Umbilical cord (tissue), 2 donors: Measurements from ENCODE around the gene RNASET2. TPM values are rescaled to one million over a fixed set of nuclear protein-coding genes. Genes with fewer than 3 reads are reported as not detected.

Source experiments
- DNase-seq: peaks from one replicate; pipeline ENCODE4 v3.0.0-alpha.2; 2015; ENCODE audit warnings: low spot score
- total RNA-seq: library from RNA; depleted of rRNA; stranded (reverse); fragments of >200 nt; gene quantifications from one replicate; pipeline ENCODE4 v1.2.3, GENCODE V29; 2014; ENCODE audit warnings: low replicate concordance; ENCODE audit not compliant: insufficient read depth

The RNASET2 gene, protein sequence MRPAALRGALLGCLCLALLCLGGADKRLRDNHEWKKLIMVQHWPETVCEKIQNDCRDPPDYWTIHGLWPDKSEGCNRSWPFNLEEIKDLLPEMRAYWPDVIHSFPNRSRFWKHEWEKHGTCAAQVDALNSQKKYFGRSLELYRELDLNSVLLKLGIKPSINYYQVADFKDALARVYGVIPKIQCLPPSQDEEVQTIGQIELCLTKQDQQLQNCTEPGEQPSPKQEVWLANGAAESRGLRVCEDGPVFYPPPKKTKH
- 90.0 TPM for total RNA-seq

DNA sequence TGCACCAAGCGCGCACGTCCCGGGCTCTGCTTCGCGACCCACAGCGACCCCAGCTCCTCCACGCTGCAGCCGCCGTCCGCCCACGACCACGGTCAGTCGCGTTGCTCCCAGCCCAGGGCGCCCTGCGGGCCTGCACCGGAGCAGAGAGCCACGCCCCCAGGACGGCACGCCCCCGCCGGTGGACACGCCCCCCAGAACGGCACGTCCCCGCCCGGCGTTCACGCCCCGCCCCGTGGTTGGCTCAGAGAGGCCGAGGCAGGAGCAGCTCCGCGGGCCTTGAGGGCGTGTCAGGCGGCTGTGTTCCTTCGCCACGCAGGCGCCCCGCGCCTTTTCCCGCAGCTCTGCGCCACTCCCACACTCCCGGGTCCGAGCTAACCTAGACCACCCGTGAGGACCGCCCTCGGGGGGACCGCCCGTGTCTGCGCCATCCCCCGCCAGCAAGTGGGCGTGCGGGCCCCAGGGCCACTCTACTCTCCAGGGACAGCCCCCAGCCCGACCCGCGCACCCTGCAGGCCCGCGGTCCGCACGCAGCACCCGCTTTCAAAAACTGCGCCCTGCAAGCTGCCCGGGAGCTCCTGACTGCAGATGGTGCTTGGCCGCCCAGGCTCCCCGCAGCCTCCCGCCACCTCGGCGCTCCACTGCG, at the start of gene RNASET2:
TSS of gene RNASET2 (minus strand) at position 107 of the 643 bp plus-strand sequence. CDS start 368 bp downstream, outside the sequence.
- DNase-seq, result peak; percentile 97

DNA sequence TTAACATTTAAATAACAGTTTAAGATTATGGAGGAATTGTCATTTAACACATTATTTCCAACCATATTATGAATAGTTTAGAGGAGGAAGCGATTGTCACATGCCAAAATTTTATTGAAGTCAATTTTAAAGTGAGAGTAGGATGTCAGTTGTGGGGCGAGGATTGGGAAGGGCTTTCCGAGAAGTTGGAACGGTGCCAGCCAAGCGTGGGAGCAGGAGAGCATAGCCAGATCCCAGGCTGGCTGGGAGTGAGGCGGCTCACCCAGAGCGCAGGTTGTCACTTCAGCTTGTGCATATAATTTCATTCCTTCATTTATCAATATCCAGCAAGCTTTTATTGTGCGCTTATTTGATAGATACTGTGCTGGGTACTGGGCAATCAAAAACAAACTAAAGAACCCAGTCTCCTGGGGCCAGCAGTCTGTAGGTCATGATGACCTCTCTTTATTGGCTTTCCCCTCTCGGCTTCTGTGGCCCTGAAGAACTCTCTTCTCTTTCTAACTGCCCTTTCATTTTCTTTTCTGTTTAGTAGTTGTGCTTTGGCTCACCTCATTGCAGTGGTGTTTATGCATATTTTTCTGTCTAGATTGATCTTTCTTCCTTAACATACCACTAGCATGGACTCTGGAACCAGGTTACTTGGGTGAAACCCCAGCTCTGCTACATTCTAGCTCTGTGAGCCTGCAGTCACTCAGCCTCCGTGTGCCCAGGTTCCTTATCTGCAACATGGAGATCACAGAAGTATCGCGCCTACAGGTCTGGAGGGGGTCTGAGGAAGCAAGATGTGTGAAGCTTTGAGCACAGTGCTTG, 49.2 kb upstream of the RNASET2 start:
- DNase-seq, result no peak

DNA sequence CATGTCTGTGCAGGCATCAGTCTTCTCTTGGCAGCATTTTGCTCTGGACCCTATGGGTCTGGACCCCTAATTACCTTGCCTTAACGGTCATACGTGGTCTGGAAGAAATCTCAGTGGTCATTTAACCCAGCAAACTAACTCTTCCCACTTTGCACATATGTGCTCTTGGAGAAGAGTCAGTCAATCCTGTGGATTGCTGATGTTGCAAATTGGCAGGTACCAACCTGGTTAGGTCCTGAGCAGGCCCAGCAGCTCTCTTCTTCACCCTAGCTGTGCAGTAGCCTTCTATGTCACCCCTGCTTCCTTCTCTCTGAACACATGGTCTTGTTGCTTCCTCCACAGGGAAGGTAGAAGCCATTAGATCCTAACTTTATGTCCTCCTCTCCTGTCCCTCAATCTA, 44.4 kb upstream of the RNASET2 start:
- no peak for DNase-seq

DNA sequence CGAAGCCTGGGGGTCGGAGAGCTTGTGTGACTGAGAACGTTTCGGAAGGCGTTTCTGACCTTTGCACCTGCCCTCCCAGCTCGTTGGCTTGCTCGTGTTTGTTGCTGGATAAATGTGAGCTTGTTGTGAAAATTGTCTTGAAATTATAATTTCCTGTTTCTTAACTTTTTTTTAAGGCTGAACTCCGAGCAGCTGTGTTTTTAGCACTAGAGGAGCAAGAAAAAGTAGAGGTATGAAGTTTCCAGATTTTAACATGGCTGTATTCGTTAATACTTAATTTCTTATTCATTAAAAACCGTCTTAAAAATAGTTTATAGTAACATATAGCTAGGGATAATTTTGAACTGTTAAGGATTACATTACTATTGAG, 43.5 kb upstream of the RNASET2 start:
- no peak for DNase-seq

DNA sequence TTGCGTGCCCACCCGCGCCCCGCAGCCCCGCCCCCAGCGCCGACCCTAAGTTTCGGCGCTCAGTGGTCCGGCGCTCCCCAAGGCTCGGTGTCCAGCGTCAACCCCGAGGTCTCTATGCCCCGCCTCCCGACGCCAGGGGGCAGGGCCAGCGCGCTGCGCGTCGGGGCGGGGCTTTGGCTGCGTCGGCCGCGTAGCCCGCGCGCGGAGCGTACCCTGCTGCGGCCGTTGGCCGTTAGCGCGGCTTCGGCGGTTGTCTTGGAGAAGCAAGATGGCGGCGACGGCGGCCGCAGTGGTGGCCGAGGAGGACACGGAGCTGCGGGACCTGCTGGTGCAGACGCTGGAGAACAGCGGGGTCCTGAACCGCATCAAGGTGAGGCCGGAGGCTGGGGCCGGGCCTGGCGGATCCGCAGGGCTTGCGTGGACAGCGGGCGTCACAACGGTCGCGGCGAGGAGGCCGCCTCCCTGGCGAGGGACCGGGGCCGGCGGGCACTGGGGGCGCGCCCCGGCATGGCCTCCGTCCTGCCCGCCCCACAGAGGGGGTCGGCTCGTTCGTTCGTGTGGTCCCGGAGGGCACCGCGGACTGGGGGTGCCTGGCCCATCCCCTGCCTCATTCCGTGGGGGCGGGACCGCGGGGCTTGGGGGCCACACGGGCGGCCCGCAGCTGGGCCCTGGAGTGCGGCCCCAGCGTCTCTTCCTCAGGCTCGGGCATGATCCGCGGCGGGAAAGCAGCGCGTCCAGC, 43.0 kb upstream of the RNASET2 start, which contains the start of gene CEP43:
TSS of gene CEP43 (plus strand) at position 253 of the 739 bp plus-strand sequence. CDS start at position 269, 16 bp downstream.
- peak; percentile 98 for DNase-seq

DNA sequence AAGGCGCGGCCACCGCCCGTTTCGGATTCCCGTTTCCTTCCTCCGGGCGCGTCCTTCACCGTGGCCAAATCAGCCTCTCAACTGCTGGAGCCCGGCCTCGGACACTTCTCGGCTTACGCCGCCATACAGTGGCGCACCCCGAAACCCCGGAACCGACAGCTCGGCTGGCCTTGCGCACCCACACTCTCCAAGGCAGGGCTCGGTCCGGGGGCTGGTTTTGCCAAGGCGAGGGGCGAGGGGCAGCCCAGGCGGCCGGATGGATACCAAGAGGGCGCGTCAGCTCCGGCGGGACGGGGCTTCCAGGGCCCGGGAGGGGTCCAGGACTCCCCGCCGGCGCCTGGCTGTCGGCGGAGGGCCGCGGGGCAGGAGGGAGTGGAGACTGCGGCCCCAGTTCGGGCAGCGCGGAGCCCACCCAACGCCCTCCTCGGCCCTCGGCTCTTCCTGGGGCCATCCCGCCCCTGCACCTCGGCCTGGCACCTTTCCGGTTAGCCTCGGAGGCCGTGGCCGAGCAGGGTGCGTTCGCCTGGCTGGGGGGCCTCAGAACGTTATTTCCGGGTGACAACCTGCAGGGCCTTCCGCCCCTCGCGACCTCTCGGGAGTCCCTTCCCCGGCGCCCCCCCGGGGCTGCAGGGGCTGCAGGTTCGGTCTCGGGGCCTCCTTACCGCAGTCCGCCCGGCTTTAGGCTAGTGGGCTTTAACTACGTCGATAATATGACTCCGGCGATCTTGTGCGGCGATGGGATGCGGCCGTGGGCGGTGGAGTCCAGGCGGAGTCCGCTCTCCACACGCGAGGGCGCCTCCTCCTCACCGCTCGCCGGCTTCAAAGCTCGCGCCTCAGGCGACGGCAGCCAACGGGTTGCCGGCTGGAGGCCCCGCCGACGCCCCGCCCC, 42.1 kb upstream of the RNASET2 start:
- no peak for DNase-seq

DNA sequence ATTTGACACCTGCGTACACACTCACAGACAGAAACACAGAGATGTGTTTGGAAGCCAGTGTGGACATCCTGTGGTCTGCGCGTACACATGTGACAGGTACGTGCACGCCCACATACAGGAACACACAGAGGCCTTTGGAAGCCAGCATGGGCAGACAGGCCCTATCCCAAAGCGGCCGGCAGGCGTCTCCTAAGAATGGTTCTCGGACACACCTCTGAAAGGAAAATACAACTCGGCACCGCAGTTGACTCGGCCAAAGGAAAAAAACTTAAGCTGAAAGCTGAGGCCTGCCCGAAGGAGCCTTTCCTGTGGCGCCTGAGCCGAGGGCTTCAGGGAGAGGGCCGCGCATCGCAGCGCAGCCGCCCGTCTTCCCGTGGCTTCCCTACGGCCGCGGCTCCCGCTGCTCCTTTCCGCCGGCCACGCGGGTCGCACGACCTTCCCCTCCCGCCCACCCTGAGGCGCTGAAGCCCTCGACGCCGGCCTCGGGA, 41.5 kb upstream of the RNASET2 start:
- DNase-seq, result peak; percentile 80

DNA sequence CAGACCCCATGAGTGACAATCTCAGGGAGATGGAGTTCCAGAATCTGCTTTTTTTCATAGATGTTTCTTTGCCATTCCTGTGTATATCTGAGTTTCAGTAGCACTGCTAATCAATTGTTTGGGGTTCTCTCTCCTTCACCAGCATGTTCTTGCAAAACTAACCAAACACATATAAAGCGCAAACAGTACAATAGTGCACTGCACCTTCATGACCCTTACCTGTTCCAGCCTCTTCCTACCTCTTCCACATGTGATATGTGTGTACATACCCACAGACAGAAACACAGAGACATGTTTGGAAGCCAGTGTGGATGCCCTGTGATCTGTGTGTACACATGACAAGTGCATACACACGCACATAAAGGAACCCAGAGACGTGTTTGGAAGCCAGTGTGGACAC, 41.0 kb upstream of the RNASET2 start:
- DNase-seq, result no peak

DNA sequence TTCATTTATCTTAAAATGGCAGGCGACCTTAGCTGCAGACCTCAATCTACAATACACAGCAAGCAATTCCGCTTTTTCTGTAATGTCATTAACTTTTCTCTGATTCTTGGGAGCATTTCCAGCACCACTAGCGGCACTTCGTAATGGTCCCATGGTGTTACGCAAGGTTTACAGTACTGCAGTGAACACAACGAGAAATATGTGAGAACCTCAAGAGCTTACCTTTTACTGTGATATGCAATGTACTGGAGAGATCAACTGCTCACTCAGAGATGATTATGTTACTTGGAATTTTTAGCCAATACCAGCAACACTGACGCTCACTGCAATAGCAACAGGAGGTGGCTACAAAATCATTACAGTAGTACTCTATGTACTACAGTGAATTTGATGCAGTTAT, 40.1 kb upstream of the RNASET2 start:
- DNase-seq, result no peak

DNA sequence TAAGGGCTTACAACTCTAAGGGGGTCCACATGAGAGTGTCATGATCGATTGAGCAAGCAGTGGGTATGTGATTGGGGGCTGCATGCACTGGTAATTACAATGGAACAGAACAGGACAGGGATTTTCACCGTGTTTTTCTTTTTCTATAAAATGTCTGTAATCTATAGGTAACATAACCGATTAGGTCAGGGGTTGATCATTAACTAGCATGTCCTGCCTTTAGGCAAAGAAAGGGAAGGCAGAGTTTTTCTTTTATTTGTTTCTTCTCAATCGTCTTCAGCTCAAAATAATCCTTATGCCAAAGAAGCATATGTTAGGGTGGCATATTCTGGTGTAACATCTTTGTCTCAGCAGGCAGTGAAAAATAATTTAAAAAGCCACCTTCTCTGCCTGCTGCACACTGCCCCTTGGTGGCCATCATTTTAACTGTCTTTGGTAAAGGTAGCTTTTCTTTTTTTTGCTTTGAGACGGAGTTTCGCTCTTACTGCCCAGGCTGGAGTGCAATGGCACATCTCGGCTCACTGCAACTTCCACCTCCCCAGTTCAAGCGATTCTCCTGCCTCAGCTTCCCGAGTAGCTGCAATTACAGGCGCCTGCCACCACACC, 33.2 kb upstream of the RNASET2 start:
- DNase-seq, result peak; percentile 45

DNA sequence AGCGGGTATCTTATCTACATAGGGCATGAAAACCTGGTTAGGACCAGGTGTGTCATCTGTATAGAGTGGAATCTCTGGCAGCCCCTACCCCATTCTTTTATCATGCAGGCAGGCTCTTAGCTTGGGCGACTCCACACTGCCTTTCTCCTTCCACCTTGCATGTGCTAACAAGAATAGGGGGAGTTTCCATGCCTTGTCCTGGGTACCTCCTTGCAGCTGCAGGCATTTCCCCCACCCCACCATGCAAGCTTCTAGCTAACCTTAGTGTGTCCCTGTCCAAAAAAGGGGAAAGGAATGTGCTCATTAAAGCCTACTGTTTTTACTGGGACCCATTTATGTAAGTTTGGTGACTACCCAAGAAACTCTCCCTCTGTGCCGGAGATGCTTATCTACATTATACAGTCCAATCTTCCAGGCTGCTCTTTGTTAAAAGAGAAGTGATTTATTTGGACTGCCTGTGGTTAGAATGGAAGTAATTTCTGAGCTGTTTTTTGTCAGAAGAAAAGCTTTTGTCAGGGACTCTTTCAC, 32.4 kb upstream of the RNASET2 start:
- peak; percentile 70 for DNase-seq

DNA sequence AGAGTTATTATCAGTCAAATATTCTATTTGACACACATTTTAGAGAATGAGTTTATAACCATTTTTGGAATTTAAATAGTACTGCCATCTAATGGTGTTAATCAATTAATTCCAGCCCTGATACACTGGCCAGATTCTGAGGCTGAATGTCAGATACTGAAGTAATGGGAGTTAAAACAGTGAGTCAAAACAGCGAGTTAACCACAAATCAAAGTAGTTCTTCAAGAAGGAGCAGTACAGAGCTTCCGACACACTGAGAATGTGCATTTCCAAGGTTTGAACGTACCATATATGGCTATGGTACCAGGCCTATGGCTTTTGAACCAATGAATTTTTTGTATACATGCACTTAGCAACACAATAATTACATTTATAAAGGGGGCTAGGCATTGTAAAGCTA, 31.6 kb upstream of the RNASET2 start:
- peak; percentile 29 for DNase-seq

DNA sequence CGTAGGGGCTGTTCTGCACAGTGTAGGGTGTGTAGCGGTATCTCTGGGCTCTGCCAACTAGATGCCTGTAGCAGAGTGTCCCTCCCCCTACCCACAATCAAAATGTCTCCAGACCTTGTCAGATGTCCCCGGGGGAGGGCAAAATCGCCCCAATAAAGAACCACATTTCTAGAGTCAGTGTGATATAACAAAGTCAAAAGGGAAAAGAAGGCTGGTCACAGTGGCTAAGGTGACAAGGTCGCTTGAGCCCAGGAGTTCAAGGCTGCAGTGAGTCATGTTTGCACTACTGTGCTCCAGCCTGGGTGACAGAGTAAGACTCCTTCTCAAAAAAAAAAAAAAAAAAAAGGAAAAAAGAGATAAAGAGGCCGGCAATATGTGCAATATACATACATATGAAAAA, 31.1 kb upstream of the RNASET2 start:
- no peak for DNase-seq

DNA sequence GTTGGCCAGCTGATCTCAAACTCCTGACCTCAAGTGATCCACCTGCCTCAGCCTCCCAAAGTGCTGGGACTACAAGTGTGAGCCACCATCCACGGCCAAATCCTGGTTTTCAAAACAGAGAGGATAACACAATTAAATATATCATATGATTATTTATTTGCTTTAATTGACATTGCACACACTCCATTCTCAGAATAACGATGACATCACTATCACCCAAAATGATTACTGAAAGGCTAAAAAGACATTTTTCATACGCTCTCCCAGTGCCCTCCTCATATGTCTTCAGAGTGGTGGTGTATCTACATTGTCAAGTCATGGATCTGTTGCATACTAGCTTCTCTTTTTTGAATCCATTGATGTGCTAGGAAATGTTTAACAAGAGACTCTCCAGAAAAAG, 24.4 kb upstream of the RNASET2 start:
- DNase-seq, result no peak

DNA sequence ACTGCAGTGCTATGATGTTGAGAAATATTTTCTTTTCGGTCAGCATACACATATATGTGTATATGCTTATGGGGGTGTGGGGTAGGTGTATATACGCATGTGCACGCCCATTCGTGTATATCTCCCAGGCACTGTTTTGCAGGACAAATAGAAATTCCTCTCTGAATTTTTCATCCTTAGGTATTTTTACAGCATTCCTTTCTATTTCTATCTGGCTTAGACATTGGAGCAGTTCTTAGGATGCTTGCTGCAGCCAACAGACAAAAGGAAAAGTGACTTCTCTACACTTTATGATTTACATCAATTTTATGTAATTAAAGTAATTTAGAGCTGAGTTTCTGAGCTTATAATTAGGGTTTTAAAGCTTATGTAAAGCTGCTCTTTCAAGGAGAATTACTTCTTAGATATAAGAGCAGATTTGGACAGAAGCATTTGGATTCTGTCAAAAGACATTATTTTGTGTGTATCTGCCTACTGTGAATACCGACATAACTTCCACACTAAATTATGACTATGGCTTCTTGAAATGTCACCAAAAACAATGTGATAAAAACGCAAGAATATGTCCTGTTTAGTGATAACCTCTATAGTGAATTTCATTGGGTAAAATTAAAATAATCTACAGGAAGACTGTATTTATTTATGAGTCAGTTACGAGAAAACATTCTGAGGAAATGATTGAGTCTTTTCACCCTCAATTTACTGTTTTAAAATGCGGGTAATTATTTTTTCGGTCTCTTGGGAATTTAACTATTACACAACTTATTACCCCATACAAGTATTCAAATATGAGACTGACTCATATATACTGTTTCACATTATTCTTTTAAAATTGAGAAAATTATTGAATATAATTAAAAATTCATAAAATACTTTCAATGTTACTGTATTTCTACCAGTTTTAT, 21.5 kb upstream of the RNASET2 start:
- peak; percentile 58 for DNase-seq

DNA sequence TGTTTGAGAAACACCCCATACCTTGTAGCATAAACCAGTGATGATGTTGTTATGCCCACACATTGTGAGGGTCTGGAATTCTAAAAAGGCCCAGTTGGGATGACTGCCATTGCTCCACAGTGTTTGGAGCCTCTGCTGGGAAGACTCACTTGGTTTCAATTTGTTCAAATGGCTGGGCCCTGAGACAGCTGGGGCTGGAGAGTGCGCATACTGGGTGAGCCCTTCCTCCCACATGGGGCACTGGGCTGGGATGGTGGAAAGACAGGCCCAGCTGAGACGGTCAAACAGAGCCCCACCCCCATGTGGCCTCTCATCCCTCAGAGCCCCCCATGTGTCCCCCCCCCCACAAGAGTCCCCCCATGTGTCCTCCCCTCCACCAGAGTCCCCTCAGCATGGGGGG, 20.3 kb upstream of the RNASET2 start:
- no peak for DNase-seq

DNA sequence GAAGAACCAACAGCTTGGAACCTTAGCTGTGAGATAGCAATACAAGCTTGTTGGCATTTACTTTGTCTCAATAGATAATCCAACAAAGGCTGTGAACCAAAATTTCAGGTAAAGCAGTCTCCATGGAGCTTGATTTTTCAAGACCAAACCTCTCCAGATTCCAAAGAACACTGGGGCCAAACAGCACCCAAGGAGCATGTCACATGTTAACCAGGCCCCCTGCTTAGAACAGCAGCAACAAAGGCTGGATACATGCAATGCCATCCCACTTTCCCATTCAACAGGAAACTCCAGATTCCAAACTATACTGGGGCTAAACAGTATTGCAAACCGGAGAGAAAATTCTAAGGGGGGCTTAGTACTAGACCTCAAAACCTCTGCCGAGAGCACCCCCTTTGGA, 15.8 kb upstream of the RNASET2 start:
- DNase-seq, result no peak

DNA sequence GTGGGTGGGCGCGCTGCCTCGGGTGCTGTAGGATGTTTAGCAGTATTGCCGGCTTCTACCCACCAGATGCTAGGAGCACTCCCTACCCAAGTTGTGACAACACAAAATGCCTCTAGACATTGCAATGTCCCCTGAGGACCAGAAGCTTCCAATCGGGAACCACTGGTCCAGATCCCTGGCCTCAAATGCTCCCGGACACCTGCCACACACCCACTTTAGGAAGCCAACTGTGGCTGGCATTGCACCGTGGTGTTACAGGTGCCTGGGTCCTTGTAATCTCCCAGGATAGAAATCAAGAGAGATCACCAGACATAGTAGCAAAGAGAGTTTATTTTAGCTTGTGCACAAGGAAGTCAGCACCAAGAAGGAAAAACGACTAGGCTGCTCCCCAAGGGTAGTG, 14.9 kb upstream of the RNASET2 start:
- DNase-seq, result no peak

DNA sequence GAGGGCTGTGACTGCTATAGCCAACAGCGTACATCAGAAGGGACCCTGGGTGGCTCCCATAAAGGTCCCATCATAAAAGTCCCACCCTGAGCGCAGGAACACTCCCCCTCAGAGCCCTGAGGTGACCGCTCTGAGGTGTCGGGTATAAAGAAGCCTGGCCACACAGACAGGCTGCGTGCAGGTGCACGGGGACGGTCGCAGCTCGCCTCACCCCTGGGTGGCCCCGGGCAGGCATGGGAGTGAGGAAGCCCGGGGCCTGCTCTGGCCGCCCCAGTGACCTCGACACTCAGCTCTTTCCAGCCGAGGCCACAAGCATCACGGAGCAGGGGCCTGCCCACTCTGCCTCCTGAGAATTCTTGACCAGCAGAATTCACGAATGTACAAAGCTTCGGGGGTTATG, 14.4 kb upstream of the RNASET2 start:
- DNase-seq, result no peak
